Measurements from ENCODE around the gene COQ4. TPM values are rescaled to one million over a fixed set of nuclear protein-coding genes. Genes with fewer than 3 reads are reported as not detected.

Gene COQ4
- total RNA-seq, 4 donors from 2014 or later, result 90.8 to 117 (median 109) TPM

DNA sequence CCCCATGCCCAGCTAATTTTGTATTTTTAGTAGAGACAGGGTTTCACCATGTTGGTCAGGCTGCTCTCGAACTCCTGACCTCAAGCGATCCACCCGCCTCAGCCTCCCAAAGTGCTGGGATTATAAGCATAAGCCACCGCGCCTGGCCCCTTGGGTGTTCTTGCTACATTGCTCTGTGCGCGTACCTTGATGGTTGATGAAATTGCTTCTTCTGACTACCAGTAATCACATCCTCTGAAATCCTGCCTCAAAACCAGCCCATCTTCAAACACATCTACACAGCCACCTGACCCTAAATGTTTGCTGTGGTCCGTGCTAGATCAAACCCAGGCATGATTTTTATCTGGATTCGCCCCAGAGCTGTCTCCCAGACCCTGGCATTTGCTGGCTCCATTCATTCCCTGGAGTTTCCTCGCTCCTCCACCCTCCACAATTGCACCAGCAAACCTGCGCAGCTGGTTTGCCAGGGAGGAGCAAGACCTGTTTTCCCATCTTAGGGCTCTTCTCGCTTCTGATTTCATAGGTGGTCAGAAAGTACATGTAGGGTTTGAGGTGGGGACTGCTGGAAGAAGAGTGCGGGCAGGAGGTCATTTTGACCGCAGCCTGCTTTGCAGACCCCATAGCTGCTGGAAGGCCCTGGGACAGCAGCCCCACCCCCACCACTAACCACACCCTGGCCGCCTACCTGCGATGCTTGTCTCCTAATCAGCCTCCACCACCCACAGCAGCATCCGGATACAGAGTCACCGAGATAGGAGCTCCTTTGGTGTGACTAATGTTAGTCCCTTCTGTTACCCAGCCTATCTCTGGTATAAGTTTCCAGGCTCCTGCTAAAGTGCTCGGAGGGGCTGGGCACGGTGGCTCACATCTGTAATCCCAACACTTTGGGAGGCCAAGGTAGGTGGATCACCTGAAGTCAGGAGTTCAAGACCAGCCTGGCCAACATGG, 23.8 kb upstream of the COQ4 start:
- H3K4me3 ChIP-seq, result no peak overlapping the region
- no peaks in the 10 kb centered on the region for H3K36me3 ChIP-seq
- TF ChIP-seq EP300 (IDR thresholded peaks at IDR 0.05; ENCODE audit: low read depth) (no peak), POLR2AphosphoS5 (IDR thresholded peaks at IDR 0.05) (no peak), POLR2A (IDR thresholded peaks at IDR 0.05) (no peak)
- TF ChIP-seq, protein P1, sequence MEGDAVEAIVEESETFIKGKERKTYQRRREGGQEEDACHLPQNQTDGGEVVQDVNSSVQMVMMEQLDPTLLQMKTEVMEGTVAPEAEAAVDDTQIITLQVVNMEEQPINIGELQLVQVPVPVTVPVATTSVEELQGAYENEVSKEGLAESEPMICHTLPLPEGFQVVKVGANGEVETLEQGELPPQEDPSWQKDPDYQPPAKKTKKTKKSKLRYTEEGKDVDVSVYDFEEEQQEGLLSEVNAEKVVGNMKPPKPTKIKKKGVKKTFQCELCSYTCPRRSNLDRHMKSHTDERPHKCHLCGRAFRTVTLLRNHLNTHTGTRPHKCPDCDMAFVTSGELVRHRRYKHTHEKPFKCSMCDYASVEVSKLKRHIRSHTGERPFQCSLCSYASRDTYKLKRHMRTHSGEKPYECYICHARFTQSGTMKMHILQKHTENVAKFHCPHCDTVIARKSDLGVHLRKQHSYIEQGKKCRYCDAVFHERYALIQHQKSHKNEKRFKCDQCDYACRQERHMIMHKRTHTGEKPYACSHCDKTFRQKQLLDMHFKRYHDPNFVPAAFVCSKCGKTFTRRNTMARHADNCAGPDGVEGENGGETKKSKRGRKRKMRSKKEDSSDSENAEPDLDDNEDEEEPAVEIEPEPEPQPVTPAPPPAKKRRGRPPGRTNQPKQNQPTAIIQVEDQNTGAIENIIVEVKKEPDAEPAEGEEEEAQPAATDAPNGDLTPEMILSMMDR (IDR thresholded peaks at IDR 0.05), result no peak
- 64% methylated on average over 20 of the region's 20 CpGs; no CpG with 5 or more reads in 1 of the 2 donors for WGBS, 2 donors (ENCODE audit: low coverage in 1 of 2)
- in situ Hi-C loops (cut with MboI; ENCODE audit: low pct_ligation_motif_present in 1 of 4, low pct_unique_long_range_greater_than_20kb in 1 of 4, low sequenced_read_pairs in 3 of 4) (no loop called here), intact Hi-C loops (cut with DNase I; ENCODE audit: low total_unique reads) (no loop called here)
- no peaks in the 10 kb centered on the region for H3K27me3 ChIP-seq
- H3K9me3 ChIP-seq, result no peaks in the 10 kb centered on the region
- H3K27ac ChIP-seq, result peak overlapping the region in 3 of 4 donors; percentile 6 to 44 (median 41)
- peaks cover 10 to 30% (median 21%) of the 10 kb centered on the region in 4 donors for H3K4me1 ChIP-seq
- DNase-seq, result peak; percentile 57

- no peak for TF ChIP-seq EP300 (IDR thresholded peaks at IDR 0.05; ENCODE audit: low read depth)
- no peak for TF ChIP-seq POLR2A (IDR thresholded peaks at IDR 0.05)
- TF ChIP-seq POLR2AphosphoS5 (IDR thresholded peaks at IDR 0.05), result no peak
- TF ChIP-seq, protein P1 (IDR thresholded peaks at IDR 0.05), result no peak
- Histone ChIP-seq H3K27ac (no peak overlapping the region), H3K4me3 (no peak overlapping the region), H3K4me1 (peaks cover 0 to under 1% (median 0%) of the 10 kb centered on the region in 4 donors), H3K9me3 (no peaks in the 10 kb centered on the region), H3K36me3 (peaks cover 0 to 3% (median 0%) of the 10 kb centered on the region in 4 donors), H3K27me3 (no peaks in the 10 kb centered on the region)
- DNase-seq, result no peak
- in situ Hi-C loops (cut with MboI; ENCODE audit: low pct_ligation_motif_present in 1 of 4, low pct_unique_long_range_greater_than_20kb in 1 of 4, low sequenced_read_pairs in 3 of 4), result no loop called here
- intact Hi-C loops (cut with DNase I; ENCODE audit: low total_unique reads), result no loop called here
- WGBS, 2 donors (ENCODE audit: low coverage in 1 of 2), result 79 to 80% methylated on average over 7 to 9 of the region's 9 CpGs
Measured at GRCh38 chr9:128304136-128304970, 18.3 kb upstream of the COQ4 start.

DNA sequence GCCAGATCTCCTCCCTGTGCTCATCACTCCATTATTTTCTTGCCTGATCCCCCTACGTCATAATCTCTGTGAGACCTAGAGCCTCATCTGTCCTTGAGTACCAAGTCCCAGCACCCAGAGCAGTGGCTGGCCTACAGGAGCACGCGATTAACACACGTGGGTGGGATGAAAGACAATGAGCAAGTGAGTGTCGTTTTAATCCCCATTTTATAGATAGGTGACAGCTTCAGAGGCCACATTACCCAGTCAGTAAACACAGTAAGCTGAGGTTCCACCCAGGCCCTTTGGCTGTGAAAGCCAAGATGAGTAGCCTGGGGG, 17.7 kb upstream of the COQ4 start:
- in situ Hi-C loops (cut with MboI; ENCODE audit: low pct_ligation_motif_present in 1 of 4, low pct_unique_long_range_greater_than_20kb in 1 of 4, low sequenced_read_pairs in 3 of 4) (no loop called here), intact Hi-C loops (cut with DNase I; ENCODE audit: low total_unique reads) (no loop called here)
- no peaks in the 10 kb centered on the region for H3K27me3 ChIP-seq
- no peak overlapping the region for H3K4me3 ChIP-seq
- no peak overlapping the region for H3K27ac ChIP-seq
- 63 to 67% methylated on average over 4 to 5 of the region's 5 CpGs for WGBS, 2 donors (ENCODE audit: low coverage in 1 of 2)
- DNase-seq, result peak; percentile 18
- no peaks in the 10 kb centered on the region for H3K9me3 ChIP-seq
- no peaks in the 10 kb centered on the region for H3K4me1 ChIP-seq
- TF ChIP-seq POLR2AphosphoS5 (IDR thresholded peaks at IDR 0.05), result no peak
- TF ChIP-seq, protein P1 (IDR thresholded peaks at IDR 0.05), result no peak
- no peak for TF ChIP-seq EP300 (IDR thresholded peaks at IDR 0.05; ENCODE audit: low read depth)
- no peak for TF ChIP-seq POLR2A (IDR thresholded peaks at IDR 0.05)
- peaks cover 0 to 7% (median 3%) of the 10 kb centered on the region in 4 donors for H3K36me3 ChIP-seq

DNA sequence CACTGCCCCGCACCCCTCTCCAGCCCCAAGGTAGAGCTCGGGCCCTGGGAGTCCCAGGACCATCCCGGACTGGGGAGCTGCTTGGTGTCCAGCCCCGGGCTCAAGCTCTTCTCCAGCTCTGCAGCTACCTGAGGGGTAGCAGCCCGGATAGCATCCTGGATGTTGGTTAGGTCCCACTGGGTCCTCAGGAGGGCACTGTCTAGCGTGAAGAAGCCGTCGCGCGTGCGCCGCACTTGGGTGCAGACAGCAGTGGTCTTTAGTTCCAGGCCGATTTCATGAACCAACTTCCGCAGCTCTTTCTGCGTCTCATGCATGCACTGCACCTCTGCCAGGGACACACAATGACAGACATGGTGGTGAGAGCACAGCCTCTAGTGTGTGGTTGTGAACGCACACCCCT, 13.1 kb upstream of the COQ4 start:
- in situ Hi-C loops (cut with MboI; ENCODE audit: low pct_ligation_motif_present in 1 of 4, low pct_unique_long_range_greater_than_20kb in 1 of 4, low sequenced_read_pairs in 3 of 4), result no loop called here
- DNase-seq, result no peak
- Histone ChIP-seq H3K9me3 (no peaks in the 10 kb centered on the region), H3K4me1 (no peaks in the 10 kb centered on the region), H3K27ac (no peak overlapping the region), H3K27me3 (no peaks in the 10 kb centered on the region), H3K4me3 (no peak overlapping the region), H3K36me3 (peaks cover 0 to 24% (median 8%) of the 10 kb centered on the region in 4 donors)
- intact Hi-C loops (cut with DNase I; ENCODE audit: low total_unique reads), result no loop called here
- WGBS, 2 donors (ENCODE audit: low coverage in 1 of 2), result 95% methylated on average over 16 of the region's 16 CpGs; no CpG with 5 or more reads in 1 of the 2 donors
- TF ChIP-seq POLR2AphosphoS5 (IDR thresholded peaks at IDR 0.05), result no peak
- TF ChIP-seq, protein P1 (IDR thresholded peaks at IDR 0.05), result no peak
- TF ChIP-seq POLR2A (IDR thresholded peaks at IDR 0.05), result no peak
- no peak for TF ChIP-seq EP300 (IDR thresholded peaks at IDR 0.05; ENCODE audit: low read depth)
